ENCODE results near the gene TMEM240. TPM values are rescaled to one million over a fixed set of nuclear protein-coding genes. Genes with fewer than 3 reads are reported as not detected.

Gene TMEM240
- total and polyA plus RNA-seq, 2 experiments from 2014 or later, result 1.8 to 5.1 TPM

DNA sequence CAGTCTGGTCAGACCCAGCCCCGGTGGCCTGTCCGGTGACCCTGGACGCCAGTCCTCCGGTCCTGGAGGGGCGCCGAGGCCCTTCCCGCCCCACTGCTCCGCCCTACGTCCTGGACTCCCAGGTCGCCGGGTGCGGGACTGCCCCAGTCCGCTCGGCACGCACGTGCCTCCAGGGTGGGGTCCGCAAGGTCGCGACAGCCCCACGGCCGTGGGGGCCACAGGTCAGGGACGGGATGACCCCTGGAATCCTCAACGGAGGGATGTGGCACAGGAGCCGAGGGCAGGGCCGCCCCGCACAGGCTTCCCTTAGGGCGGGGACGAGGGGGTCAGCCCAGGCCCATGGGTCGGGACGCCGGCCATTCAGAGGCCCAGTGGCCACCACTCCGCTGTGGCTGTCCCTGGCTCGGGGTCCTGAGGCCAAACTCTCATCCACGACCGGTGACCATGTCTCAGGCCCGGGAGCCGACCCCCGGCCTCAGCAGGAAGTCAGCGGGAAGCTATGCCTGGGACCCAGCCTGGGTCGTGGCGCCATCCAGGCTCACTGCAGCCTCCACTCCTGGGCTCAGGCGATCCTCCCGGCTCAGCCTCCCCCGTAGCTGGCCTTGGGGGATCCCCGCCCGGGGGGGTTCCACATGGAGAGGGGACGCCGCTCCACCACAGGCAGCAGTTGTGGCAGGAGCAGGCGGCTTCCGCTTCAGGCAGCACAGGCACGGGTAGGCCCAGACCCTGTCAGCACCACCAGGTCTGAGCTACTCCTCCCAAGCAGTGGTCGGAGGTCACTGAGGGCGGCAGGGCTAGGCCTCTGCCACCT is 599 bp upstream of the TMEM240 start:
- no peaks in the 10 kb centered on the region for H3K79me2 ChIP-seq (replicated peaks; ENCODE audit: insufficient read depth)
- no peaks in the 10 kb centered on the region for H3K27me3 ChIP-seq (ENCODE audit: insufficient read depth)
- no peak overlapping the region for H3K27ac Mint-ChIP-seq
- peaks cover 4% of the 10 kb centered on the region; the same call in 1 of the 2 replicates for H4K20me1 ChIP-seq (replicated peaks; ENCODE audit: insufficient read depth)
- H3K27me3 Mint-ChIP-seq (ENCODE audit: insufficient read depth, low read depth, poor library complexity), result peaks cover 15% of the 10 kb centered on the region
- H3K36me3 ChIP-seq (ENCODE audit: insufficient read depth), result no peaks in the 10 kb centered on the region
- peak overlapping the region; percentile 86 for H3K4me3 ChIP-seq
- peak overlapping the region; percentile 54 for H3K4me3 Mint-ChIP-seq
- H3K36me3 Mint-ChIP-seq (ENCODE audit: low read depth), result peaks cover 27% of the 10 kb centered on the region
- H3K4me1 ChIP-seq (ENCODE audit: insufficient read depth), result no peaks in the 10 kb centered on the region; the same call in 1 of the 2 replicates
- peak overlapping the region; percentile 59; the same call in 1 of the 2 replicates for H2AFZ ChIP-seq
- H3K4me1 Mint-ChIP-seq, result peaks cover 8% of the 10 kb centered on the region
- TF ChIP-seq NANOG (IDR thresholded peaks at IDR 0.05; ENCODE audit: borderline replicate concordance), result no peak
- peak; percentile 40 for TF ChIP-seq POLR2AphosphoS5 (IDR thresholded peaks at IDR 0.05; ENCODE audit: low read depth)
- H3K27ac ChIP-seq (ENCODE audit: low read depth), result no peak overlapping the region
- no peaks in the 10 kb centered on the region for H3K9me3 Mint-ChIP-seq
- peak overlapping the region; percentile 81 for H3K4me2 ChIP-seq
- DNase-seq (ENCODE audit: low spot score) (peak; percentile 36), ATAC-seq (peak; percentile 31)
- peaks cover 24% of the 10 kb centered on the region for H3F3A ChIP-seq (replicated peaks; ENCODE audit: low read depth)
- no peaks in the 10 kb centered on the region for H3K9me2 ChIP-seq (ENCODE audit: insufficient read depth)

DNA sequence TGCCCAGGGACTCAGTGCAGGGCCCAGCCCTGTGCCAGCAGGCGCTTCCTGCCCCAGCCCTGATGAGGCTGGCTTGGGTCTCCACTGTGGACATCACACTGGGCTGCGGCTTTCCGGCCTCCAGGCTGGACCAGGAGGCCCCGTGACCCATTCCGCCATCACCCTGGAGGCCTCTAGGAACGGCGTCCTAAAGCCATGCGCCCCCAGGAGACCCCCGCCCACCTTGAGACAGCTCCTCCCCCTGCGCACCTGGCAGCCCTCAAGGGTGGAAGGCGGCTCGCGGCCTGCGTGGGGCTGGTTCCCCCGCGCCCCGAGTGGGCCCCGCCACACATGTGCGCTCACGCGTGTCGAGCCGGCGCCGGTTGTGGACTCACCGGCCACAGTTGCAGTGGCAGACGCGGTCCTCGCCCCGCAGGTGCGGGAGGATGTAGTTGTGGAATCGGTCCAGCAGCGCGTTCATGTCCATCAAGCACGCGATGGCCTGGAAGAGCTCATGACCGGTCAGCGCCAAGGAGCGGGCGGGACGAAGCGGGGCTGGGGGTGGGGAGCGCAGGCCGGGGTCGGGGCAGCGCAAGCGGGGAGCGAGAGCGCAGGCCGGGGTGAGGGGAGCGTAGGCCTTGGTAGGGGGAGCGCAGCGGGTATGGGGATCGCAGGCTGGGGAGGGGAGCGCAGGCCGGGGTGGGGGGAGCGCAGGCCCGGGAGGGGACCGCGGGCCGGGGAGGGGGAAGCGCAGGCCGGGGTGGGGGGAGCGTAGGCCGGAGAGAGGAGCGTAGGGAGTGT is 924 bp downstream of the TMEM240 start:
- Mint-ChIP-seq H3K27me3 (ENCODE audit: insufficient read depth, low read depth, poor library complexity) (peaks cover 15% of the 10 kb centered on the region), H3K36me3 (ENCODE audit: low read depth) (peaks cover 22% of the 10 kb centered on the region), H3K9me3 (no peaks in the 10 kb centered on the region), H3K4me1 (peaks cover 8% of the 10 kb centered on the region), H3K27ac (no peak overlapping the region), H3K4me3 (peak overlapping the region; percentile 73)
- no peak overlapping the region for H2AFZ ChIP-seq
- H3K27me3 ChIP-seq (ENCODE audit: insufficient read depth), result no peaks in the 10 kb centered on the region
- no peak overlapping the region for H3K27ac ChIP-seq (ENCODE audit: low read depth)
- no peaks in the 10 kb centered on the region; the same call in 1 of the 2 replicates for H3K4me1 ChIP-seq (ENCODE audit: insufficient read depth)
- peak overlapping the region; percentile 88 for H3K4me2 ChIP-seq
- peak; percentile 23 for ATAC-seq
- H4K20me1 ChIP-seq (replicated peaks; ENCODE audit: insufficient read depth), result peaks cover 4% of the 10 kb centered on the region; the same call in 1 of the 2 replicates
- H3K79me2 ChIP-seq (replicated peaks; ENCODE audit: insufficient read depth), result no peaks in the 10 kb centered on the region
- TF ChIP-seq JUNB (IDR thresholded peaks at IDR 0.05; ENCODE audit: unreplicated experiment), result no peak
- TF ChIP-seq, protein P1, sequence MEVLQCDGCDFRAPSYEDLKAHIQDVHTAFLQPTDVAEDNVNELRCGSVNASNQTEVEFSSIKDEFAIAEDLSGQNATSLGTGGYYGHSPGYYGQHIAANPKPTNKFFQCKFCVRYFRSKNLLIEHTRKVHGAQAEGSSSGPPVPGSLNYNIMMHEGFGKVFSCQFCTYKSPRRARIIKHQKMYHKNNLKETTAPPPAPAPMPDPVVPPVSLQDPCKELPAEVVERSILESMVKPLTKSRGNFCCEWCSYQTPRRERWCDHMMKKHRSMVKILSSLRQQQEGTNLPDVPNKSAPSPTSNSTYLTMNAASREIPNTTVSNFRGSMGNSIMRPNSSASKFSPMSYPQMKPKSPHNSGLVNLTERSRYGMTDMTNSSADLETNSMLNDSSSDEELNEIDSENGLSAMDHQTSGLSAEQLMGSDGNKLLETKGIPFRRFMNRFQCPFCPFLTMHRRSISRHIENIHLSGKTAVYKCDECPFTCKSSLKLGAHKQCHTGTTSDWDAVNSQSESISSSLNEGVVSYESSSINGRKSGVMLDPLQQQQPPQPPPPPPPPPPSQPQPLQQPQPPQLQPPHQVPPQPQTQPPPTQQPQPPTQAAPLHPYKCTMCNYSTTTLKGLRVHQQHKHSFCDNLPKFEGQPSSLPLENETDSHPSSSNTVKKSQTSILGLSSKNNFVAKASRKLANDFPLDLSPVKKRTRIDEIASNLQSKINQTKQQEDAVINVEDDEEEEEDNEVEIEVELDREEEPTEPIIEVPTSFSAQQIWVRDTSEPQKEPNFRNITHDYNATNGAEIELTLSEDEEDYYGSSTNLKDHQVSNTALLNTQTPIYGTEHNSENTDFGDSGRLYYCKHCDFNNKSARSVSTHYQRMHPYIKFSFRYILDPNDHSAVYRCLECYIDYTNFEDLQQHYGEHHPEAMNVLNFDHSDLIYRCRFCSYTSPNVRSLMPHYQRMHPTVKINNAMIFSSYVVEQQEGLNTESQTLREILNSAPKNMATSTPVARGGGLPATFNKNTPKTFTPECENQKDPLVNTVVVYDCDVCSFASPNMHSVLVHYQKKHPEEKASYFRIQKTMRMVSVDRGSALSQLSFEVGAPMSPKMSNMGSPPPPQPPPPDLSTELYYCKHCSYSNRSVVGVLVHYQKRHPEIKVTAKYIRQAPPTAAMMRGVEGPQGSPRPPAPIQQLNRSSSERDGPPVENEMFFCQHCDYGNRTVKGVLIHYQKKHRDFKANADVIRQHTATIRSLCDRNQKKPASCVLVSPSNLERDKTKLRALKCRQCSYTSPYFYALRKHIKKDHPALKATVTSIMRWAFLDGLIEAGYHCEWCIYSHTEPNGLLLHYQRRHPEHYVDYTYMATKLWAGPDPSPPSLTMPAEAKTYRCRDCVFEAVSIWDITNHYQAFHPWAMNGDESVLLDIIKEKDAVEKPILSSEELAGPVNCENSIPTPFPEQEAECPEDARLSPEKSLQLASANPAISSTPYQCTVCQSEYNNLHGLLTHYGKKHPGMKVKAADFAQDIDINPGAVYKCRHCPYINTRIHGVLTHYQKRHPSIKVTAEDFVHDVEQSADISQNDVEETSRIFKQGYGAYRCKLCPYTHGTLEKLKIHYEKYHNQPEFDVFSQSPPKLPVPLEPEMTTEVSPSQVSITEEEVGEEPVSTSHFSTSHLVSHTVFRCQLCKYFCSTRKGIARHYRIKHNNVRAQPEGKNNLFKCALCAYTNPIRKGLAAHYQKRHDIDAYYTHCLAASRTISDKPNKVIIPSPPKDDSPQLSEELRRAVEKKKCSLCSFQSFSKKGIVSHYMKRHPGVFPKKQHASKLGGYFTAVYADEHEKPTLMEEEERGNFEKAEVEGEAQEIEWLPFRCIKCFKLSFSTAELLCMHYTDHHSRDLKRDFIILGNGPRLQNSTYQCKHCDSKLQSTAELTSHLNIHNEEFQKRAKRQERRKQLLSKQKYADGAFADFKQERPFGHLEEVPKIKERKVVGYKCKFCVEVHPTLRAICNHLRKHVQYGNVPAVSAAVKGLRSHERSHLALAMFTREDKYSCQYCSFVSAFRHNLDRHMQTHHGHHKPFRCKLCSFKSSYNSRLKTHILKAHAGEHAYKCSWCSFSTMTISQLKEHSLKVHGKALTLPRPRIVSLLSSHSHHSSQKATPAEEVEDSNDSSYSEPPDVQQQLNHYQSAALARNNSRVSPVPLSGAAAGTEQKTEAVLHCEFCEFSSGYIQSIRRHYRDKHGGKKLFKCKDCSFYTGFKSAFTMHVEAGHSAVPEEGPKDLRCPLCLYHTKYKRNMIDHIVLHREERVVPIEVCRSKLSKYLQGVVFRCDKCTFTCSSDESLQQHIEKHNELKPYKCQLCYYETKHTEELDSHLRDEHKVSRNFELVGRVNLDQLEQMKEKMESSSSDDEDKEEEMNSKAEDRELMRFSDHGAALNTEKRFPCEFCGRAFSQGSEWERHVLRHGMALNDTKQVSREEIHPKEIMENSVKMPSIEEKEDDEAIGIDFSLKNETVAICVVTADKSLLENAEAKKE (CRISPR knock-in tag; IDR thresholded peaks at IDR 0.05), result no peak
- TF ChIP-seq STAT1 (IDR thresholded peaks at IDR 0.05; ENCODE audit: unreplicated experiment), result no peak
- TF ChIP-seq, protein P2, sequence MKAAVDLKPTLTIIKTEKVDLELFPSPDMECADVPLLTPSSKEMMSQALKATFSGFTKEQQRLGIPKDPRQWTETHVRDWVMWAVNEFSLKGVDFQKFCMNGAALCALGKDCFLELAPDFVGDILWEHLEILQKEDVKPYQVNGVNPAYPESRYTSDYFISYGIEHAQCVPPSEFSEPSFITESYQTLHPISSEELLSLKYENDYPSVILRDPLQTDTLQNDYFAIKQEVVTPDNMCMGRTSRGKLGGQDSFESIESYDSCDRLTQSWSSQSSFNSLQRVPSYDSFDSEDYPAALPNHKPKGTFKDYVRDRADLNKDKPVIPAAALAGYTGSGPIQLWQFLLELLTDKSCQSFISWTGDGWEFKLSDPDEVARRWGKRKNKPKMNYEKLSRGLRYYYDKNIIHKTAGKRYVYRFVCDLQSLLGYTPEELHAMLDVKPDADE (IDR thresholded peaks at IDR 0.05), result no peak
- peak; percentile 81 for DNase-seq (ENCODE audit: low spot score)
- peak overlapping the region; percentile 86 for H3K4me3 ChIP-seq
- H3K36me3 ChIP-seq (ENCODE audit: insufficient read depth), result no peaks in the 10 kb centered on the region
- H3K9me2 ChIP-seq (ENCODE audit: insufficient read depth), result no peaks in the 10 kb centered on the region
- peaks cover 24% of the 10 kb centered on the region for H3F3A ChIP-seq (replicated peaks; ENCODE audit: low read depth)
